Mesendoderm (in vitro differentiated cells): Measurements from ENCODE around the gene LGALS7B.
"Not testable (repeated sequence)": the region's sequence is repeated elsewhere in the genome, so short reads cannot be mapped to it uniquely, and the experiment has no call there.

ENCODE experiments used
- DNase-seq: peaks from one replicate; pipeline ENCODE4 v3.0.0; 2013
- H2AK5ac ChIP-seq: 2 replicates; pipeline ENCODE4 v1.6.1; 2013; ENCODE audit warnings: low read length, inconsistent platforms
- H2BK120ac ChIP-seq: 2 replicates; pipeline ENCODE4 v1.6.1; 2013; ENCODE audit warnings: low read depth, mild to moderate bottlenecking, low read length, moderate library complexity, mixed read lengths
- H2BK15ac ChIP-seq: replicated peaks from 2 replicates; pipeline ENCODE4 v1.6.1; 2013; ENCODE audit warnings: low read depth, mild to moderate bottlenecking, moderate library complexity
- H2BK5ac ChIP-seq: 2 replicates; pipeline ENCODE4 v1.6.1; 2013; ENCODE audit warnings: low read length, inconsistent platforms
- H3K18ac ChIP-seq: 2 replicates; pipeline ENCODE4 v1.6.1; 2013; ENCODE audit warnings: mild to moderate bottlenecking, low read length, mixed read lengths
- H3K23ac ChIP-seq: one replicate; pipeline ENCODE4 v1.6.1; 2013; ENCODE audit warnings: low read length
- H3K27ac ChIP-seq: 2 replicates; pipeline ENCODE4 v1.5.1; 2013; ENCODE audit warnings: low read depth, mild to moderate bottlenecking, inconsistent platforms, low read length, moderate library complexity
- H3K27me3 ChIP-seq: 2 replicates; pipeline ENCODE4 v1.6.1; 2013; ENCODE audit warnings: low read length, control low read depth, mild to moderate bottlenecking, inconsistent platforms; ENCODE audit not compliant: insufficient read depth, poor library complexity
- H3K36me3 ChIP-seq: 2 replicates; pipeline ENCODE4 v1.6.1; 2013; ENCODE audit warnings: low read length, inconsistent platforms; ENCODE audit not compliant: control insufficient read depth, insufficient read depth
- H3K4ac ChIP-seq: one replicate; pipeline ENCODE4 v1.6.1; 2013; ENCODE audit warnings: low read depth, mild to moderate bottlenecking, low read length, moderate library complexity
- H3K4me1 ChIP-seq: 2 replicates; pipeline ENCODE4 v1.6.1; 2013; ENCODE audit warnings: low read depth, low read length, inconsistent platforms; ENCODE audit not compliant: control insufficient read depth
- H3K4me2 ChIP-seq: 2 replicates; pipeline ENCODE4 v1.6.1; 2013; ENCODE audit warnings: low read length
- H3K4me3 ChIP-seq: 2 replicates; pipeline ENCODE4 v1.5.1; 2013; ENCODE audit warnings: mild to moderate bottlenecking, low read length
- H3K56ac ChIP-seq: one replicate; pipeline ENCODE4 v1.6.1; 2013; ENCODE audit warnings: low read length
- H3K79me1 ChIP-seq: 2 replicates; pipeline ENCODE4 v1.6.1; 2013; ENCODE audit warnings: low read length, inconsistent platforms
- H3K79me2 ChIP-seq: 2 replicates; pipeline ENCODE4 v1.6.1; 2013; ENCODE audit warnings: mild to moderate bottlenecking, low read length; ENCODE audit not compliant: control insufficient read depth, insufficient read depth
- H3K9ac ChIP-seq: 2 replicates; pipeline ENCODE4 v1.6.1; 2013; ENCODE audit warnings: low read length, inconsistent platforms
- H4K5ac ChIP-seq: one replicate; pipeline ENCODE4 v1.6.1; 2013; ENCODE audit warnings: low read length
- H4K8ac ChIP-seq: one replicate; pipeline ENCODE4 v1.6.1; 2013; ENCODE audit warnings: low read depth, mild to moderate bottlenecking, control low read depth, low read length, moderate library complexity
- WGBS: extraction: QIAGEN DNeasy Blood & Tissue Kit; methylation state at CpG from one replicate; pipeline ENCODE4 v1.1.7; 2013; ENCODE audit warnings: low lambda C conversion rate, missing lambda C conversion rate; ENCODE audit not compliant: insufficient coverage; ENCODE audit errors: extremely low coverage; 5-methylcytosine and 5-hydroxymethylcytosine counted together

Gene LGALS7B

DNA sequence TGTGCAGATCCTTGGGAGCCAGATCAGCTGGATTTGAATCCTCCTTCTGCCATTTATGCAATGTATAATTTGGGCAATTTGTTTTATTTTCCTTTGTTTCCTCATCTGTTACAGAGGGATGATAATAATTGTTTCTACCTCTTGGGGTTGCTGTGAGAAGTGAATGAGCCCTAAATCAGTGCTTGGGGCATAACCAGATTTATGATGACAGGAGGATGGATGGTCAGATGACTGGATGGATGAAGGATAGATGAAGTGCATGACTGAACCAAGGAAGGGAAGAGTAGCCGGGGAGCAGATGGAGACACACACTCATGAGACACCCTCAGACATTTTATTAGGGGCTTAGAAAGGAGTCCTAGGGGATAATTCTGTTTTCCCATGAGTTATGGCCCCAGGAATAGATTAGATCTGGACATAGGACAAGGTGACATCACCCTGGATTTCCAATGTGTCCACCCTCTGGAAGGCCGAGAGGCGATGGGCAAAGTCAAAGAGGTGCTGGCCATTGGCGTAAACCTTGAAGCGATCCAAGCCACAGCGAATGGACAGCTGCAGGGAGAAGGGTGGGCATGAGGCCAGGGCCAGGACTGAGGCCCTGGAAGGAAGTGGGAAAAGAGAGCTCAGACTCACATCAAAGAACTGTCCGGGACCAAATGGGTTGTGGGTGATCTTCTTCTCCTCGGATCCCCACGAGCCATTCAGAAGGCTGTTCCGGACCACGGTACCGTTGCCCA is 12.5 kb downstream of the LGALS7B start:
- Histone ChIP-seq H2BK120ac (no peak overlapping the region), H4K8ac (no peak overlapping the region), H2BK5ac (no peak overlapping the region), H3K4me1 (no peaks in the 10 kb centered on the region), H2BK15ac (no peak overlapping the region), H3K79me1 (no peaks in the 10 kb centered on the region), H3K56ac (no peak overlapping the region), H3K18ac (no peak overlapping the region), H3K79me2 (no peaks in the 10 kb centered on the region), H3K4ac (no peak overlapping the region), H4K5ac (no peak overlapping the region), H3K27me3 (no peaks in the 10 kb centered on the region), H3K9ac (no peak overlapping the region), H3K27ac (no peak overlapping the region), H3K23ac (no peak overlapping the region), H3K4me2 (no peak overlapping the region), H3K36me3 (no peaks in the 10 kb centered on the region), H3K4me3 (no peak overlapping the region), H2AK5ac (no peak overlapping the region)
- DNase-seq = no peak
- no CpG with 5 or more reads among the region's 12 CpGs for WGBS

DNA sequence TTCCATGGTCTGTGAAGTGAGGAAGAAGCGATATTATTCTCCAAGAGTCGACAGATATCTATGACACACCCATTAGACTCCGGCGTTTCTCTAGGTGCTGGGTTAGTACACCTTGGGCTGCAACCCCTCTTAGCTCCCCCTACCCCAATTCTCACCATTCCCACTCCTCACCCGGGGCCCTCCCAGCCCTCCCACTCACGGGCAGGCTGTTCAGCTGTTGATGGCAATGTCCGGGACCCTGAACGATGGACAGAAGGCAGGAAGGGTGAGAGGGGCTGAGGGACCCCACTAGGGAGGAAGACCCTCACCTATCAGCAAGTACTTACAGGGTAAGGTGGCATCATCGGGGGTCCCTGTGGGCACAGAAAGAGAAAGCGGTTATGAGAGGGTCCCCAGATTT is 14.5 kb downstream of the LGALS7B start:
- Histone ChIP-seq H3K4me1 (no peaks in the 10 kb centered on the region), H3K36me3 (no peaks in the 10 kb centered on the region), H3K18ac (no peak overlapping the region), H3K4me2 (no peak overlapping the region), H2AK5ac (no peak overlapping the region), H3K4me3 (no peak overlapping the region), H4K5ac (no peak overlapping the region), H2BK120ac (no peak overlapping the region), H3K9ac (no peak overlapping the region), H4K8ac (no peak overlapping the region), H3K4ac (no peak overlapping the region), H2BK15ac (no peak overlapping the region), H2BK5ac (no peak overlapping the region), H3K27ac (no peak overlapping the region), H3K23ac (no peak overlapping the region), H3K56ac (no peak overlapping the region), H3K27me3 (no peaks in the 10 kb centered on the region), H3K79me1 (no peaks in the 10 kb centered on the region), H3K79me2 (no peaks in the 10 kb centered on the region)
- DNase-seq = no peak
- no CpG with 5 or more reads among the region's 10 CpGs for WGBS

DNA sequence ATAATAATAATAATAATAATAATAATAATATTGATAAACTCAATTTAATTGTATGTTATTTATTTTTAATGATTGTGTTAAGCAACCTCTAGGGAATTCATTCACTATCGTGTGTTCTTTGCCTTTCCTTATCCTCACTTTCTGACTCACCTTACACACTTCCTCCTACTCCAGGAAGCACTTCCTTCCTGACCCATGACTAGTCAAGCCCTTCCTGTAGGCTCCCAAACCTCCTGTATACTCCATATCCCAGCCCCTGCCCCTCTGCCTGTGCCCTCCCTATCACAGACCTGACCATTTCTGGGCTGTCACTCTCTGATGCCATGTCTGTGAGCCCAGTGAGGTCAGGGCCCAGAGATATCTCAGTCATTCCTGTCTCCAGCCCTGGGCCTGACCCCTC is 16.2 kb downstream of the LGALS7B start:
- Histone ChIP-seq H3K36me3 (no peaks in the 10 kb centered on the region), H3K4ac (no peak overlapping the region), H3K4me2 (no peak overlapping the region), H2BK5ac (no peak overlapping the region), H2AK5ac (no peak overlapping the region), H3K79me2 (no peaks in the 10 kb centered on the region), H2BK120ac (no peak overlapping the region), H3K18ac (no peak overlapping the region), H3K27me3 (no peaks in the 10 kb centered on the region), H3K56ac (no peak overlapping the region), H2BK15ac (no peak overlapping the region), H3K4me1 (no peaks in the 10 kb centered on the region), H4K8ac (no peak overlapping the region), H3K4me3 (no peak overlapping the region), H4K5ac (no peak overlapping the region), H3K27ac (no peak overlapping the region), H3K23ac (no peak overlapping the region), H3K79me1 (no peaks in the 10 kb centered on the region), H3K9ac (no peak overlapping the region)
- no peak for DNase-seq
- no CpG with 5 or more reads among the region's 1 CpG for WGBS

DNA sequence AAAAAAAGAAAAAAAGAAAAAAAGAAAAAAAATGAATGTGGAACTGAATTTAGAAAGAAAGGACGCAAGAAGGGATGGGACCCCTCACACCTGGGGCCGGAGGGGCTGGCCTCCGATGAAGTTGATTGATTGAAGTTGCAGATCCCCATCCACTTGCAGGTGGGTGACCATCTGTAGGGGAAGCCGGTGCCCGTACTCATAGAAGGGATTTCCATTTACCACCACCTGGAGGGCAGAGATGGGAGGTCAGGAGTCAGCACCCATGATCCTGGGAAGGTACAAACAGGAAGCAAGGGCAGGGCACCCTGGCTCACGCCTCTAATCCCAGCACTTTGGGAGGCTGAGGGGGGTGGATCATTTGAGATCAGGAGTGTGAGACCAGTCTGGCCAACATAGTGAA is 17.4 kb downstream of the LGALS7B start:
- no CpG with 5 or more reads among the region's 6 CpGs for WGBS

DNA sequence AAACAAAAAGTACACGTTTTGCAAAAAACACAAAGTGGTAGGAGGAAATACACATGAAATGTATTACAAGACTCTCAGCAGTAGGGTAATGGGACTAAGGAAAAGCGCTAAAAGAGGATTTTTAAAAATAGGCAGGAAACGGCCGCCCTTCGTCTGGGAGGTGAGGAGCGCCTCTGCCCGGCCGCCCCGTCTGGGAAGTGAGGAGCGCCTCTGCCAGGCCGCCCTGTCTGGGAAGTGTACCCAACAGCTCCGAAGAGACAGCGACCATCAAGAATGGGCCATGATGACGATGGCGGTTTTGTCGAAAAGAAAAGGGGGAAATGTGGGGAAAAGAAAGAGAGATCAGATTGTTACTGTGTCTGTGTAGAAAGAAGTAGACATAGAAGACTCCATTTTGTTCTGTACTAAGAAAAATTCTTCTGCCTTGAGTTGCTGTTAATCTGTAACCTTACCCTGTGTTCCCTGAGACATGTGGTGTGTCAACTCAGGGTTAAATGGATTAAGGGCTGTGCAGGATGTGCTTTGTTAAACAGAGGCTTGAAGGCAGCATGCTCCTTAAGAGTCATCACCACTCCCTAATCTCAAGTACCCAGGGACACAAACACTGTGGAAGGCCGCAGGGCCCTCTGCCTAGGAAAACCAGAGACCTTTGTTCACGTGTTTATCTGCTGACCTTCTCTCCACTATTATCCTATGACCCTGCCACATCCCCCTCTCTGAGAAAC is 18.5 kb downstream of the LGALS7B start:
- H3K79me1 ChIP-seq, H4K8ac ChIP-seq, H3K36me3 ChIP-seq, H2BK5ac ChIP-seq, DNase-seq, H2AK5ac ChIP-seq, H3K4me1 ChIP-seq, H3K56ac ChIP-seq, H4K5ac ChIP-seq, H3K27me3 ChIP-seq, H2BK120ac ChIP-seq, H2BK15ac ChIP-seq, H3K27ac ChIP-seq, H3K9ac ChIP-seq, H3K18ac ChIP-seq, H3K79me2 ChIP-seq, H3K23ac ChIP-seq, H3K4me2 ChIP-seq, H3K4ac ChIP-seq, H3K4me3 ChIP-seq: not testable (repeated sequence)
- no CpG with 5 or more reads among the region's 18 CpGs for WGBS

More for the DNA sequence above, 17.4 kb downstream of the LGALS7B start:
- Histone ChIP-seq H3K79me2 (no peaks in the 10 kb centered on the region), H3K79me1 (no peaks in the 10 kb centered on the region), H3K18ac (no peak overlapping the region), H3K4me2 (no peak overlapping the region), H3K27ac (no peak overlapping the region), H3K23ac (no peak overlapping the region), H3K9ac (no peak overlapping the region), H2AK5ac (no peak overlapping the region), H4K8ac (no peak overlapping the region), H3K56ac (no peak overlapping the region), H3K4ac (no peak overlapping the region), H2BK120ac (no peak overlapping the region), H4K5ac (no peak overlapping the region), H3K4me1 (no peaks in the 10 kb centered on the region), H2BK15ac (no peak overlapping the region), H3K36me3 (no peaks in the 10 kb centered on the region), H3K4me3 (no peak overlapping the region), H2BK5ac (no peak overlapping the region), H3K27me3 (no peaks in the 10 kb centered on the region)
- DNase-seq = no peak
